H1 (cell line): ENCODE measurements around the gene NEK3. TPM values are rescaled to one million over a fixed set of nuclear protein-coding genes. Genes with fewer than 3 reads are reported as not detected.

Experiments used
- CTCF ChIA-PET: fragments of 300-600 bp; sonication (Branson Sonifier 250); formaldehyde crosslinking; loops from one replicate; lab custom pipeline; 2021; ENCODE audit not compliant: partially characterized antibody; lab: Charles Lee
- POLR2A ChIA-PET: fragments of 300-600 bp; sonication (Branson Sonifier 250); formaldehyde crosslinking; loops from one replicate; lab custom pipeline; 2021; ENCODE audit warnings: inconsistent platforms; ENCODE audit not compliant: partially characterized antibody; lab: Charles Lee
- DNase-seq, 2 experiments: peaks; one replicate each; pipeline versions ENCODE4 v3.0.0 to v3.0.0-alpha.2; 2010 to 2022; ENCODE audit warnings: low spot score in 2 of 2, low read depth in 1 of 2, mixed read lengths in 1 of 2
- FAIRE-seq: peaks from 2 replicates; lab custom pipeline; 2011; peaks lifted over from hg19 to GRCh38; lab: Jason Lieb, UNC
- H2AFZ ChIP-seq: 2 replicates; pipeline ENCODE4 v1.8.1; 2012; ENCODE audit warnings: low read length, inconsistent platforms
- H2AK5ac ChIP-seq: 2 replicates; pipeline ENCODE4 v1.6.1; 2013; ENCODE audit warnings: low read depth, low read length
- H2BK120ac ChIP-seq: replicated peaks from 2 replicates; pipeline ENCODE3; 2013; ENCODE audit warnings: low read depth, low read length, inconsistent platforms
- H2BK12ac ChIP-seq: 2 replicates; pipeline ENCODE4 v1.6.1; 2013; ENCODE audit warnings: low read depth, low read length
- H2BK15ac ChIP-seq: 2 replicates; pipeline ENCODE4 v1.6.1; 2013; ENCODE audit warnings: low read length
- H2BK20ac ChIP-seq: 2 replicates; pipeline ENCODE4 v1.6.1; 2013; ENCODE audit warnings: low read length
- H2BK5ac ChIP-seq: 2 replicates; pipeline ENCODE4 v1.6.1; 2013; ENCODE audit warnings: low read depth, low read length
- H3K14ac ChIP-seq: 2 replicates; pipeline ENCODE4 v1.6.1; 2013; ENCODE audit warnings: inconsistent platforms; ENCODE audit not compliant: insufficient read length
- H3K18ac ChIP-seq: 2 replicates; pipeline ENCODE4 v1.6.1; 2013; ENCODE audit warnings: low read length; ENCODE audit errors: extremely low read depth
- H3K23ac ChIP-seq: 2 replicates; pipeline ENCODE4 v1.6.1; 2013; ENCODE audit warnings: inconsistent platforms; ENCODE audit not compliant: insufficient read length
- H3K23me2 ChIP-seq: 2 replicates; pipeline ENCODE4 v1.6.1; 2013; ENCODE audit warnings: low read depth, low read length
- H3K27ac ChIP-seq: 2 replicates; pipeline ENCODE4 v1.6.1; 2011; ENCODE audit warnings: low read depth, low read length, inconsistent platforms
- H3K27me3 ChIP-seq, 4 experiments: replicated peaks in 1 of 4; 1 replicate in 1 of 4; 2 replicates in 3 of 4; pipeline versions ENCODE4 v1.6.1 to v1.8.1; 2011 to 2013; ENCODE audit warnings: low read length in 3 of 4, mild to moderate bottlenecking in 3 of 4, inconsistent platforms in 2 of 4, mixed read lengths in 2 of 4, moderate library complexity in 1 of 4; ENCODE audit not compliant: control insufficient read depth in 3 of 4, insufficient read depth in 3 of 4; ENCODE audit errors: extremely low read depth in 1 of 4
- H3K36me3 ChIP-seq, 4 experiments: 2 replicates each; pipeline versions ENCODE4 v1.6.1 to v1.8.1; 2011 to 2013; ENCODE audit warnings: mild to moderate bottlenecking in 4 of 4, low read length in 3 of 4, moderate library complexity in 2 of 4, control low read depth in 1 of 4, inconsistent platforms in 1 of 4; ENCODE audit not compliant: insufficient read depth in 4 of 4, control insufficient read depth in 2 of 4
- H3K4ac ChIP-seq: replicated peaks from 2 replicates; pipeline ENCODE3; 2013; ENCODE audit warnings: low read length, low read depth, mixed read lengths, inconsistent platforms; ENCODE audit not compliant: insufficient read length
- H3K4me1 ChIP-seq, 4 experiments: replicated peaks in 1 of 4; 1 replicate in 1 of 4; 2 replicates in 3 of 4; pipeline versions ENCODE4 v1.6.1 to v1.8.1; 2011 to 2013; ENCODE audit warnings: low read length in 3 of 4, inconsistent platforms in 2 of 4, mixed read lengths in 1 of 4; ENCODE audit not compliant: insufficient read depth in 4 of 4, control insufficient read depth in 3 of 4
- H3K4me2 ChIP-seq, 2 experiments: 2 replicates each; pipeline versions ENCODE4 v1.6.1 to v1.8.1; 2011 to 2013; ENCODE audit warnings: low read depth in 2 of 2, low read length in 2 of 2, control low read depth in 1 of 2, inconsistent platforms in 1 of 2, mild to moderate bottlenecking in 1 of 2; ENCODE audit not compliant: insufficient read depth in 1 of 2
- H3K4me3 ChIP-seq, 4 experiments: fragments of 200-600, 300-600 bp in 1 of 4; sonication (generic), shearing (Covaris generic), sonication (Bioruptor Twin) in 1 of 4; 2 replicates each; pipeline versions ENCODE4 v1.5.1 to v1.8.1; 2011 to 2016; ENCODE audit warnings: low read length in 4 of 4, low read depth in 3 of 4, control low read depth in 2 of 4, inconsistent platforms in 2 of 4, mild to moderate bottlenecking in 2 of 4, mixed read lengths in 1 of 4, moderate library complexity in 1 of 4; ENCODE audit not compliant: insufficient read depth in 2 of 4; ENCODE audit errors: extremely low read depth in 1 of 4
- H3K56ac ChIP-seq: replicated peaks from 2 replicates; pipeline ENCODE3; 2013; ENCODE audit warnings: low read depth, mild to moderate bottlenecking, mixed read lengths, low read length, inconsistent platforms; ENCODE audit not compliant: insufficient read length
- H3K79me1 ChIP-seq: 2 replicates; pipeline ENCODE4 v1.6.1; 2013; ENCODE audit warnings: low read depth, low read length, control low read depth
- H3K79me2 ChIP-seq, 2 experiments: 2 replicates each; pipeline versions ENCODE4 v1.6.1 to v1.8.1; 2012 to 2013; ENCODE audit warnings: low read length in 2 of 2, mild to moderate bottlenecking in 2 of 2, inconsistent platforms in 1 of 2; ENCODE audit not compliant: insufficient read depth in 2 of 2, control insufficient read depth in 1 of 2
- H3K9ac ChIP-seq, 4 experiments: replicated peaks in 1 of 4; 1 replicate in 1 of 4; 2 replicates in 3 of 4; pipeline versions ENCODE4 v1.6.1 to v1.8.1; 2011 to 2013; ENCODE audit warnings: low read depth in 3 of 4, low read length in 3 of 4, control low read depth in 2 of 4, mild to moderate bottlenecking in 2 of 4, moderate library complexity in 2 of 4, inconsistent platforms in 1 of 4; ENCODE audit errors: extremely low read depth in 1 of 4
- H3K9me3 ChIP-seq, 2 experiments: 2 replicates each; pipeline versions ENCODE4 v1.6.1 to v1.8.1; 2012 to 2013; ENCODE audit warnings: mild to moderate bottlenecking in 2 of 2, moderate library complexity in 2 of 2, control low read depth in 1 of 2, inconsistent platforms in 1 of 2, low read depth in 1 of 2, low read length in 1 of 2, mixed read lengths in 1 of 2; ENCODE audit not compliant: insufficient read depth in 2 of 2
- H4K20me1 ChIP-seq, 2 experiments: replicated peaks in 1 of 2; 2 replicates each; pipeline versions ENCODE3 to v1.8.1; 2011 to 2013; ENCODE audit warnings: inconsistent platforms in 2 of 2, low read length in 2 of 2, mild to moderate bottlenecking in 1 of 2; ENCODE audit not compliant: insufficient read depth in 2 of 2, control insufficient read depth in 1 of 2
- H4K5ac ChIP-seq: 2 replicates; pipeline ENCODE4 v1.6.1; 2013; ENCODE audit warnings: low read length, low read depth, mixed read lengths, inconsistent platforms; ENCODE audit not compliant: insufficient read length
- H4K8ac ChIP-seq: 2 replicates; pipeline ENCODE4 v1.8.0; 2013; ENCODE audit warnings: mild to moderate bottlenecking, moderate library complexity, low read length, inconsistent platforms; ENCODE audit not compliant: insufficient read depth; ENCODE audit errors: extremely low read depth
- H4K91ac ChIP-seq: replicated peaks from 2 replicates; pipeline ENCODE3; 2013; ENCODE audit warnings: low read length, mixed read lengths, inconsistent platforms; ENCODE audit not compliant: insufficient read length
- BACH1 ChIP-seq: IDR thresholded peaks from 2 replicates; pipeline ENCODE4 v1.6.1; 2012; ENCODE audit warnings: low read length, improper control_type of control experiment
- BCL11A ChIP-seq, 2 experiments: IDR thresholded peaks; one replicate each; pipeline ENCODE4 v1.6.1; 2011; ENCODE audit warnings: low read depth in 2 of 2, low read length in 2 of 2, mild to moderate bottlenecking in 2 of 2
- BRCA1 ChIP-seq: IDR thresholded peaks from 2 replicates; pipeline ENCODE4 v1.6.1; 2012; ENCODE audit warnings: low read depth, low read length, improper control_type of control experiment
- CHD2 ChIP-seq: IDR thresholded peaks from 2 replicates; pipeline ENCODE4 v1.6.1; 2012; ENCODE audit warnings: low read length, improper control_type of control experiment
- EZH2 ChIP-seq: fragments of 200-600 bp; sonication (generic); IDR thresholded peaks from 2 replicates; pipeline ENCODE4 v1.7.1; 2012; ENCODE audit warnings: low read depth, mild to moderate bottlenecking, moderate library complexity, low read length, inconsistent platforms; ENCODE audit not compliant: severe bottlenecking
- HDAC6 ChIP-seq: IDR thresholded peaks from one replicate; pipeline ENCODE4 v1.7.1; 2012; ENCODE audit warnings: low read depth, mild to moderate bottlenecking, inconsistent platforms, low read length, moderate library complexity
- KDM1A ChIP-seq: fragments of 200-600, 300-600 bp; sonication (generic); IDR thresholded peaks from 2 replicates; pipeline ENCODE4 v1.7.1; 2016; ENCODE audit warnings: mild to moderate bottlenecking, low read length, borderline replicate concordance
- PHF8 ChIP-seq: fragments of 200-600 bp; sonication (generic); conservative IDR thresholded peaks from 2 replicates; pipeline ENCODE4 v1.7.1; 2012; ENCODE audit warnings: low read depth, mild to moderate bottlenecking, inconsistent platforms, low read length, moderate library complexity
- POLR2AphosphoS5 ChIP-seq: IDR thresholded peaks from 2 replicates; pipeline ENCODE4 v1.6.1; 2011; ENCODE audit warnings: low read depth, low read length
- POU5F1 ChIP-seq: IDR thresholded peaks from 2 replicates; pipeline ENCODE4 v1.6.1; 2011; ENCODE audit warnings: low read depth, mild to moderate bottlenecking, low read length, moderate library complexity
- RBBP5 ChIP-seq: IDR thresholded peaks from 2 replicates; pipeline ENCODE4 v1.7.1; 2012; ENCODE audit warnings: low read depth, mild to moderate bottlenecking, inconsistent platforms, low read length, moderate library complexity, borderline replicate concordance
- SIX5 ChIP-seq: IDR thresholded peaks from 2 replicates; pipeline ENCODE4 v1.6.1; 2011; ENCODE audit warnings: mild to moderate bottlenecking, low read depth, low read length
- SP4 ChIP-seq: IDR thresholded peaks from 2 replicates; pipeline ENCODE4 v1.6.1; 2012; ENCODE audit warnings: low read length, inconsistent platforms
- TCF12 ChIP-seq: IDR thresholded peaks from 2 replicates; pipeline ENCODE4 v1.6.1; 2011; ENCODE audit warnings: low read depth, mild to moderate bottlenecking, low read length
- WGBS, 2 experiments: shearing (Covaris generic) in 1 of 2; methylation state at CpG; one replicate each; pipeline versions ENCODE4 v1.1.6 to v1.1.7; 2013 to 2015; ENCODE audit warnings: low lambda C conversion rate in 2 of 2, mixed read lengths in 2 of 2, inconsistent platforms in 1 of 2, low coverage in 1 of 2, missing lambda C conversion rate in 1 of 2; ENCODE audit not compliant: insufficient replicate concordance in 2 of 2, insufficient coverage in 1 of 2, insufficient read length in 1 of 2; ENCODE audit errors: extremely low coverage in 1 of 2, missing lambda C conversion rate in 1 of 2; 5-methylcytosine and 5-hydroxymethylcytosine counted together
- polyA plus RNA-seq, 7 experiments: library from polyadenylated mRNA; depleted of rRNA in 3 of 7; stranded (reverse) in 5 of 7; unstranded in 2 of 7; fragments of >200 nt in 5 of 7; fragments of 200-250 nt in 2 of 7; gene quantifications; 1 replicate in 5 of 7; 2 replicates in 1 of 7; 4 replicates in 1 of 7; pipeline versions ENCODE4 v1.2.1 to v1.2.3, GENCODE V29; 2011 to 2013; ENCODE audit warnings: missing spikeins in 2 of 7, mixed read lengths in 2 of 7
- total RNA-seq: library from RNA; stranded (reverse); fragmentation: NEBNext Ultra II Directional; extraction: Animal tissue kit (Norgen Biotek cat#: 25700); gene quantifications from 2 replicates; pipeline ENCODE4 v1.2.1, GENCODE V29; 2021

NEK3 gene
- total and polyA plus RNA-seq, 2 of the 8 experiments (the other 6 are each of a cell fraction or from before 2014, with no cell fraction given) = 11.4 to 26.0 TPM

- peak overlapping the region; percentile 88 to 93 for H3K4me2 ChIP-seq
- H3K79me1 ChIP-seq = no peaks in the 10 kb centered on the region; the same call in 1 of the 2 replicates
- no peak overlapping the region for H3K27ac ChIP-seq
- H4K8ac ChIP-seq = peak overlapping the region; percentile 68; the same call in 1 of the 2 replicates
- POLR2A ChIA-PET = interaction anchor here (1.2 to 2.5 kb wide), 2 partner anchors 26 to 255 kb away, joined by 3 to 8 read pairs; partner anchors contain the start of gene VPS36
- H2BK15ac ChIP-seq = no peak overlapping the region
- no peak overlapping the region for H2BK5ac ChIP-seq
- peak; percentile 60 to 75 for DNase-seq
- H3K18ac ChIP-seq = no peak overlapping the region
- H4K20me1 ChIP-seq = no peaks in the 10 kb centered on the region
- peaks cover 0 to 3% (median 0%) of the 10 kb centered on the region in 4 experiments; a peak in 2 of 7 replicates for H3K4me1 ChIP-seq
- CTCF ChIA-PET = interaction anchor here (0.6 to 1.0 kb wide), 5 partner anchors 40 to 325 kb away, joined by 3 read pairs; no protein-coding TSS in a partner anchor
- no peak overlapping the region for H2AK5ac ChIP-seq
- H2BK120ac ChIP-seq = no peak overlapping the region
- no peaks in the 10 kb centered on the region; a peak in 1 of 8 replicates for H3K36me3 ChIP-seq
- H2BK12ac ChIP-seq = no peak overlapping the region
- no peak overlapping the region for H3K56ac ChIP-seq
- H3K23me2 ChIP-seq = peaks cover 2% of the 10 kb centered on the region; the same call in 1 of the 2 replicates
- H3K9ac ChIP-seq = no peak overlapping the region
- no peaks in the 10 kb centered on the region for H3K27me3 ChIP-seq
- H3K4ac ChIP-seq = no peak overlapping the region
- H2AFZ ChIP-seq = peak overlapping the region; percentile 94; the same call in 1 of the 2 replicates
- no peaks in the 10 kb centered on the region; a peak in 1 of 4 replicates for H3K9me3 ChIP-seq
- H4K5ac ChIP-seq = no peak overlapping the region
- WGBS, 2 experiments = 37% methylated on average over 25 of the region's 34 CpGs; no CpG with 5 or more reads in 1 of the 2 experiments
- H3K4me3 ChIP-seq = peak overlapping the region in 3 of 4 experiments; percentile 12 to 93 (median 74); a peak in 5 of 8 replicates
- H2BK20ac ChIP-seq = no peak overlapping the region
- no peak overlapping the region for H3K14ac ChIP-seq
- FAIRE-seq = no peak
- H3K79me2 ChIP-seq = peaks cover 4 to 33% of the 10 kb centered on the region in 2 experiments
- H3K23ac ChIP-seq = no peak overlapping the region
- no peak overlapping the region for H4K91ac ChIP-seq
- TF ChIP-seq POLR2AphosphoS5 = peak; percentile 56; the same call in 1 of the 2 replicates
- TF ChIP-seq SP4 = no peak
- TF ChIP-seq PHF8 = no peak
- peak; percentile 50 for TF ChIP-seq BACH1
- TF ChIP-seq EZH2 = no peak
- TF ChIP-seq KDM1A = no peak
- peak; percentile 46; the same call in 1 of the 2 replicates for TF ChIP-seq BRCA1
- peak; percentile 71 for TF ChIP-seq CHD2
- TF ChIP-seq HDAC6 = no peak
- TF ChIP-seq POU5F1 = no peak
- TF ChIP-seq TCF12 = no peak
- no peak for TF ChIP-seq SIX5
- TF ChIP-seq BCL11A (IDR thresholded peaks at IDR 0.05; ENCODE audit: low read depth in 2 of 2, low read length in 2 of 2) = no peak
- TF ChIP-seq RBBP5 = no peak
These were observed 36.0 kb upstream of the NEK3 start for GRCh38 chr13:52195401-52195837.
